ENCODE measurements around the gene ELFN2. TPM values are rescaled to one million over a fixed set of nuclear protein-coding genes. Genes with fewer than 3 reads are reported as not detected.

Gene ELFN2
- total RNA-seq, 6 experiments from 2014 or later, result 0.07 to 0.93 (median 0.49) TPM

- WGBS (ENCODE audit: insufficient coverage, low coverage, low lambda C conversion rate, missing lambda C conversion rate), result 62% methylated on average over 10 of the region's 59 CpGs
- Histone ChIP-seq H3K9me3 (no peaks in the 10 kb centered on the region), H3K27ac (no peak overlapping the region), H3K4me1 (peaks cover 0 to 3% (median 0%) of the 10 kb centered on the region in 4 donors), H3K27me3 (no peaks in the 10 kb centered on the region), H3K4me3 (peak overlapping the region; percentile 30 to 54 (median 44)), H3K36me3 (no peaks in the 10 kb centered on the region)
- TF ChIP-seq POLR2A (IDR thresholded peaks at IDR 0.05) (no peak), CTCF (IDR thresholded peaks at IDR 0.05) (no peak)
- intact Hi-C loops (cut with DNase I), result loop anchor here (2.0 to 5.0 kb wide), 2 partner anchors 111 kb away; no protein-coding TSS in a partner anchor
- no peak for DNase-seq
- no peak for ATAC-seq
Observed at GRCh38 chr22:37427711-37428635, 694 bp upstream of the ELFN2 start.

GRCh38 chr22:37426706-37427134, 559 bp downstream of the ELFN2 start:
- 5% methylated on average over 7 of the region's 24 CpGs for WGBS (ENCODE audit: insufficient coverage, low coverage, low lambda C conversion rate, missing lambda C conversion rate)
- peak overlapping the region in 2 of 3 donors; percentile 44 to 54 for H3K4me3 ChIP-seq
- no peak for ATAC-seq
- no peaks in the 10 kb centered on the region for H3K9me3 ChIP-seq
- no peaks in the 10 kb centered on the region for H3K36me3 ChIP-seq
- no peak for DNase-seq
- no peak for TF ChIP-seq POLR2A (IDR thresholded peaks at IDR 0.05)
- TF ChIP-seq CTCF (IDR thresholded peaks at IDR 0.05), result no peak
- H3K4me1 ChIP-seq, result peaks cover 0 to 3% (median 0%) of the 10 kb centered on the region in 4 donors
- intact Hi-C loops (cut with DNase I), result loop anchor here in 1 of 2 donors (5.0 kb wide), 1 partner anchor 109 kb away; no protein-coding TSS in a partner anchor
- no peak overlapping the region for H3K27ac ChIP-seq
- H3K27me3 ChIP-seq, result no peaks in the 10 kb centered on the region

- ATAC-seq (no peak), DNase-seq (no peak)
- WGBS (ENCODE audit: insufficient coverage, low coverage, low lambda C conversion rate, missing lambda C conversion rate), result 31% methylated on average over 23 of the region's 43 CpGs
- Histone ChIP-seq H3K9me3 (no peaks in the 10 kb centered on the region), H3K4me1 (peaks cover 0 to 3% (median 0%) of the 10 kb centered on the region in 4 donors), H3K27me3 (no peaks in the 10 kb centered on the region), H3K36me3 (no peaks in the 10 kb centered on the region), H3K4me3 (no peak overlapping the region), H3K27ac (no peak overlapping the region)
- TF ChIP-seq CTCF (IDR thresholded peaks at IDR 0.05) (no peak), POLR2A (IDR thresholded peaks at IDR 0.05) (no peak)
- intact Hi-C loops (cut with DNase I), result loop anchor here in 1 of 2 donors (5.0 kb wide), 1 partner anchor 109 kb away; no protein-coding TSS in a partner anchor
Observed at GRCh38 chr22:37425800-37426705, 1.2 kb downstream of the ELFN2 start.

- Histone ChIP-seq H3K27ac (no peak overlapping the region), H3K4me3 (no peak overlapping the region), H3K4me1 (peaks cover 0 to 8% (median 0%) of the 10 kb centered on the region in 4 donors), H3K27me3 (peaks cover 0 to 1% of the 10 kb centered on the region in 2 donors), H3K36me3 (no peaks in the 10 kb centered on the region), H3K9me3 (no peaks in the 10 kb centered on the region)
- ATAC-seq, result no peak
- TF ChIP-seq POLR2A (IDR thresholded peaks at IDR 0.05) (no peak), CTCF (IDR thresholded peaks at IDR 0.05) (no peak)
- WGBS (ENCODE audit: insufficient coverage, low coverage, low lambda C conversion rate, missing lambda C conversion rate), result 74% methylated on average over 11 of the region's 11 CpGs
- DNase-seq, result no peak
- intact Hi-C loops (cut with DNase I), result loop anchor here in 1 of 2 donors (5.0 kb wide), 1 partner anchor 108 kb away; no protein-coding TSS in a partner anchor
Observed at GRCh38 chr22:37425369-37425768, 1.9 kb downstream of the ELFN2 start.

Measured in right lobe of liver (tissue), 6 donors.